ENCODE data around the gene TRIO. TPM values are rescaled to one million over a fixed set of nuclear protein-coding genes. Genes with fewer than 3 reads are reported as not detected.

Gene TRIO
- total and polyA plus RNA-seq, 2 of the 8 experiments (the other 6 are each of a cell fraction or from before 2014, with no cell fraction given) = 35.1 to 69.1 TPM

DNA sequence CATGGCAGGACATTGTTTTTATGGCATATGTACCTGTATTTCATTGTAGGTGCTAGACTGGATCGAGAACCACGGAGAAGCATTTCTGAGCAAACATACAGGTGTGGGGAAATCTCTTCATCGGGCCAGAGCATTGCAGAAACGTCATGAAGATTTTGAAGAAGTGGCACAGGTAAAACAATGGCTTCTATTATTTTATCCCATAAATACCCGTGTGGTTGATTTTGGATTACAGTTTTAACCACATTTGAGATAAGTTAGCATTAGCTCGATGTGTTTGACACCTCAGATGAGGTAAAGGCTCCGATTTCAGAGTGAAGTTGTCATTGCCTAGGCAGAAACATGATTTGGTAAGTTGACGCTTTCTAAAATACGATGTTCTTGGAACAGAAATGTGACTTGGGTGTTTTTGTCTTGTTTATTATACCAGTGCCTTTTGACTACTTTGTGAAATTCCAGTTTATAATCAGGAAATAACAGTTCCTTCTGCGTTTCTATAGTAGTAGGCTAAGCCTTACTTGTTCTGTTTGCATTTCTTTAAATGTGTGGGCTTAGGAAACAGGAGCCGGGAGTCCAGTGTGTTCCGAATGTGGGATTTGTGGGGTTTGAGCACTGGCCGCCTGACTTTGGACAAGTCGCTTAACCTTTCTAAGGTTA is 187.7 kb downstream of the TRIO start (continued):
- no peak for TF ChIP-seq RFX5 (IDR thresholded peaks at IDR 0.05; ENCODE audit: borderline replicate concordance, low read depth, low read length)
- TF ChIP-seq, protein P1, sequence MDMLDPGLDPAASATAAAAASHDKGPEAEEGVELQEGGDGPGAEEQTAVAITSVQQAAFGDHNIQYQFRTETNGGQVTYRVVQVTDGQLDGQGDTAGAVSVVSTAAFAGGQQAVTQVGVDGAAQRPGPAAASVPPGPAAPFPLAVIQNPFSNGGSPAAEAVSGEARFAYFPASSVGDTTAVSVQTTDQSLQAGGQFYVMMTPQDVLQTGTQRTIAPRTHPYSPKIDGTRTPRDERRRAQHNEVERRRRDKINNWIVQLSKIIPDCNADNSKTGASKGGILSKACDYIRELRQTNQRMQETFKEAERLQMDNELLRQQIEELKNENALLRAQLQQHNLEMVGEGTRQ (IDR thresholded peaks at IDR 0.05; ENCODE audit: low read length) = no peak
- no peak for TF ChIP-seq FOSL1 (IDR thresholded peaks at IDR 0.05; ENCODE audit: insufficient read depth, low read depth, low read length)
- TF ChIP-seq BACH1 (IDR thresholded peaks at IDR 0.05; ENCODE audit: low read length) = no peak
